Mesothelial cell of epicardium (in vitro differentiated cells): Measurements from ENCODE around the gene ME3. TPM values are rescaled to one million over a fixed set of nuclear protein-coding genes. Genes with fewer than 3 reads are reported as not detected.

ENCODE experiments used
- DNase-seq, 2 experiments: peaks; one replicate each; pipeline ENCODE4 v3.0.0; 2021; ENCODE audit warnings: low spot score in 2 of 2; ENCODE audit not compliant: unreplicated experiment in 2 of 2
- H3K27ac Mint-ChIP-seq: 2 replicates; pipeline ENCODE4 v1.8.0; 2021; ENCODE audit warnings: mixed read lengths
- H3K27me3 Mint-ChIP-seq: 2 replicates; pipeline ENCODE4 v1.8.0; 2021; ENCODE audit warnings: low read depth, mixed read lengths
- H3K36me3 Mint-ChIP-seq: 2 replicates; pipeline ENCODE4 v1.8.0; 2021; ENCODE audit warnings: mixed read lengths
- H3K4me1 Mint-ChIP-seq: 2 replicates; pipeline ENCODE4 v1.8.0; 2021; ENCODE audit warnings: mixed read lengths
- H3K4me3 Mint-ChIP-seq: 2 replicates; pipeline ENCODE4 v1.8.0; 2021; ENCODE audit warnings: mild to moderate bottlenecking, moderate library complexity, mixed read lengths
- H3K9me3 Mint-ChIP-seq: 2 replicates; pipeline ENCODE4 v1.8.0; 2021; ENCODE audit warnings: mixed read lengths
- total RNA-seq: library from RNA; stranded (reverse); gene quantifications from 3 replicates; pipeline ENCODE4 v1.2.1, GENCODE V29; 2021
- TF ChIP-seq, protein P1 (sequence below): fragments of 200-600 bp; sonication (generic); IDR thresholded peaks from one replicate; pipeline ENCODE4 v1.5.0; 2021; ENCODE audit warnings: antibody characterized with exemption; ENCODE audit not compliant: unreplicated experiment

ME3 gene
- total RNA-seq, 1 donor from 2014 or later: 11.8 TPM

DNA sequence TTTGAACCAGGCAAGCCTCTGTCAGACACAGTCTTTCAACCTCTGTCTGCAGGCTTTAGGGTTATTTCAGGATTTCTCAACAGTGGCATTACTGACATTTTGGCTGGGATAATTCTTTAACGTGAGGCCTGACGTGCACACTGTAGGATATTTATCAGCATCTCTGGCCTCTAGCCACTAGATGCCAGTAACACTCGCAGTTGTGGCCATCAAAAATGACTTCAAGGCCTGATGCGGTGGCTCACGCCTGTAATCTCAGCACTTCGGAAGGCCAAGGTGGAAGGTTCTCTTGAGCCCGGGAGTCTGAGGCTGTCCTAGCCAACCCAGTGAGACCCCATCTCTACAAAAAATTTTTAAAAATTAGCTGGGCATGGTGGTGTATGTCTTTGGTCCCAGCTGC is 184.7 kb downstream of the ME3 start:
- TF ChIP-seq, protein P1, sequence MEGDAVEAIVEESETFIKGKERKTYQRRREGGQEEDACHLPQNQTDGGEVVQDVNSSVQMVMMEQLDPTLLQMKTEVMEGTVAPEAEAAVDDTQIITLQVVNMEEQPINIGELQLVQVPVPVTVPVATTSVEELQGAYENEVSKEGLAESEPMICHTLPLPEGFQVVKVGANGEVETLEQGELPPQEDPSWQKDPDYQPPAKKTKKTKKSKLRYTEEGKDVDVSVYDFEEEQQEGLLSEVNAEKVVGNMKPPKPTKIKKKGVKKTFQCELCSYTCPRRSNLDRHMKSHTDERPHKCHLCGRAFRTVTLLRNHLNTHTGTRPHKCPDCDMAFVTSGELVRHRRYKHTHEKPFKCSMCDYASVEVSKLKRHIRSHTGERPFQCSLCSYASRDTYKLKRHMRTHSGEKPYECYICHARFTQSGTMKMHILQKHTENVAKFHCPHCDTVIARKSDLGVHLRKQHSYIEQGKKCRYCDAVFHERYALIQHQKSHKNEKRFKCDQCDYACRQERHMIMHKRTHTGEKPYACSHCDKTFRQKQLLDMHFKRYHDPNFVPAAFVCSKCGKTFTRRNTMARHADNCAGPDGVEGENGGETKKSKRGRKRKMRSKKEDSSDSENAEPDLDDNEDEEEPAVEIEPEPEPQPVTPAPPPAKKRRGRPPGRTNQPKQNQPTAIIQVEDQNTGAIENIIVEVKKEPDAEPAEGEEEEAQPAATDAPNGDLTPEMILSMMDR: no peak
- H3K4me3 Mint-ChIP-seq: no peak overlapping the region
- no peak overlapping the region for H3K27ac Mint-ChIP-seq
- H3K4me1 Mint-ChIP-seq: peaks cover 28% of the 10 kb centered on the region
- no peaks in the 10 kb centered on the region for H3K9me3 Mint-ChIP-seq
- no peaks in the 10 kb centered on the region for H3K36me3 Mint-ChIP-seq
- DNase-seq: no peak
- no peaks in the 10 kb centered on the region for H3K27me3 Mint-ChIP-seq

DNA sequence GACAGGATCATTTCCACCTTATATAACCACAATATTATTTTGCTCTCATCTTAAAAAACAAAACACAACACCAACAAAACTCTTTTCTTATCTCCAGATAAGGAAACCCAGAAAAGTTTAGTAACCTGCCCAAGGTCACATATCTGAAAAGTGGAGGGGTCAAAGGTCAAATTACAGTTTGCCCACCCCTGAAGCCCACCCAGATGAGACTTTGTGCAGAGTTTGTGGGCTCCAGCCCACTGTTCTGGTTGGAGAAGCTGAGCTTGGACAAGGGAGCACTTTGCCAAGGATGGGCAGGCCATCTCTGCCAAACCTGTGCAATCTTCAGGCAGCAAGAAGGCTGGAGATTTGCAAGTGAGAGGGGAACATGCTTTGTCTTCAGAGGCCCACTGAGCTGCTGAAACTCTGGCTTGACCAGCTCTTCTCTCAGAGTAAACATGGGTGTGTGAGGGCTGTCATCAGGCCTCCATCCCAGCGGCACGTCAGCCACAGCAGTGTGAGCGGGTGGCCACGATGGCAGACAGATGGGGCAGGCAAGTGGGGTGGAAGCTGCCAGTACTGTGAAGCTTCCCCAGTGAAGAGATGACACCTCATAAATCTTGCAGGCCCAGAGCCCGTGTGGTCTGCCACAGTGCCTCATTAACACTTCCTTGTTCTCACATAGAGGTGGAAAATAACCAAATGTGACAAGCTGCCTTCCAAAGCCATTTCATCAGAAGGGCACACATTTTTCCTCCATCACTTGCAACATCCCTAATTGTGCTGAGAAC is 186.0 kb downstream of the ME3 start:
- H3K9me3 Mint-ChIP-seq: no peaks in the 10 kb centered on the region
- peaks cover 24% of the 10 kb centered on the region for H3K4me1 Mint-ChIP-seq
- no peak overlapping the region for H3K27ac Mint-ChIP-seq
- TF ChIP-seq, protein P1: no peak
- DNase-seq: no peak
- H3K27me3 Mint-ChIP-seq: no peaks in the 10 kb centered on the region
- H3K36me3 Mint-ChIP-seq: no peaks in the 10 kb centered on the region
- H3K4me3 Mint-ChIP-seq: no peak overlapping the region

DNA sequence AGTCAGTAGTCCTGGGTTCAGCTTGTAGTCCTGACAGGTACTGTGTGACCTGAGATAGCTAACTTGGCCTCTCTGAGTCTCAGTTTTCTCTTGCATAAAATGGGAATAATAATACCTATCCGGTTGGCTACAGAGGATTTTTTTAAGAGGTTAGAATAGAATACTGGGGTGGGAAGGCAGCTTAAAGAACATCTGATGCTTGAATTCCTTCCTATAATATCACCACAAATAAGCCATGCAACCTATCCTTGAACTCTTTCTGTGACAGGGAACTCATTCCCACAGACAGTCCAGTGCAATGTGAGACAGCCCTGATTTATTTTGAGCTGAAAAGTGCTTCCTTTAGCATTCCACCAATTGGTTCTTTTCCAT is 187.6 kb downstream of the ME3 start:
- H3K36me3 Mint-ChIP-seq: no peaks in the 10 kb centered on the region
- H3K9me3 Mint-ChIP-seq: no peaks in the 10 kb centered on the region
- H3K4me1 Mint-ChIP-seq: peaks cover 16% of the 10 kb centered on the region
- no peak overlapping the region for H3K4me3 Mint-ChIP-seq
- DNase-seq: no peak
- H3K27me3 Mint-ChIP-seq: no peaks in the 10 kb centered on the region
- TF ChIP-seq, protein P1: no peak
- H3K27ac Mint-ChIP-seq: no peak overlapping the region

DNA sequence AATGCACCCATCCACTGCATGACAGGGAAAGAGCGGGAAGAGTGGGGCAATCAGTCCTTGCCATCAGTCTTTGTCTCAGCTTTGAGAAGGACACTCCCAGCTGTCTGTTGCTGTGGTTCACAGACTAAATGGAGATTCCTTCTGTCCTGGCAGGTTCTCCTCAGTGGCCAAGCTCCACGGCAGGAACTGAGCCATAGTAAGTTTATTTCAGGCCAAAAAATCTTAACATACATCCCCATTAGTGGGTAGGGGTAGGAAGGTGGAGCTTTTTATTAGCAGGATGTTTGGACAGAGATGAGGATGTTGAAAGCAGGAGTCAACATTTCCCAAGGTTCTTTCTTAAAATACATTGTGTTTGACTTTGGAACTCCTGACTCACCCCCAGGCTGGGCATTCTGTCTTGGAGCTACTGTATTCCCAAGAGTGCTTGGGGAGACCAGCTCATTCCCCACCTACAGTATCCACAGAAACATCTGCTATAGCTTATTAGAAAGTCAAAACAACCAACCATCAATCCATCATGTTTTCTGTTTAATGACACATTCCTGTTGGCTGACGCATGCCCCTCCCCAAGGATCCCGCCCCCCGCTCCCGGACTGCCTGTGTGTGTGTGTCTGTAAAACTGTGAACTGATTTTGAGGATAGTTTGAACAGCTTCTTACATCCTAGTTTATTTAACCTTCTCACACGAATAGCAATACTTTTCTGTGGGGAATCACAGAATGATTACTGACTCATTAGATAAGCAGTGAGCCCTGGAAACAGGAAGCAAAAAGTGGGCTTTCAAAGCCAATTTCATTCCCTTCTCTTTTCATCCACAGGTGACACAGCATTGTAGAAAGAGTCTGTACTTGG is 188.2 kb downstream of the ME3 start:
- DNase-seq: no peak
- H3K4me3 Mint-ChIP-seq: no peak overlapping the region
- H3K4me1 Mint-ChIP-seq: peaks cover 15% of the 10 kb centered on the region
- TF ChIP-seq, protein P1: no peak
- H3K27me3 Mint-ChIP-seq: no peaks in the 10 kb centered on the region
- H3K27ac Mint-ChIP-seq: peak overlapping the region; percentile 33
- no peaks in the 10 kb centered on the region for H3K36me3 Mint-ChIP-seq
- no peaks in the 10 kb centered on the region for H3K9me3 Mint-ChIP-seq

DNA sequence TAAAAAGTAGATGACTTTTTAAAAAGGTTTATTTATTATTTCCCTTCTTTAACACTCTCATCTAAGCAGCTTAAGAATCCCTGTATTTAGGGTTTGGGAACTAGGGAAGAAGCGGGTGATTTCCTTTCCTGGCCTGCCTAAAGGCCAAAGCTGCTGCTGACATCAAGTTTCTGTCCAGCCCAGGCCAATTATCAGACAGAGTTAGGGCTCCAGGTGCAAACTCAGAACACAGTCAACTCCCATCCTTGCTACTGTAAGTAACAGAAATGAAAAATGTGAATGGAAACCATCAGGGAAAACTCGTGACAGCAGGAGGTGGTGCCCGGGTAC is 188.8 kb downstream of the ME3 start:
- H3K36me3 Mint-ChIP-seq: no peaks in the 10 kb centered on the region
- peaks cover 15% of the 10 kb centered on the region for H3K4me1 Mint-ChIP-seq
- no peak for DNase-seq
- TF ChIP-seq, protein P1: no peak
- no peak overlapping the region for H3K27ac Mint-ChIP-seq
- no peaks in the 10 kb centered on the region for H3K27me3 Mint-ChIP-seq
- H3K4me3 Mint-ChIP-seq: no peak overlapping the region
- no peaks in the 10 kb centered on the region for H3K9me3 Mint-ChIP-seq
